WI38 (cell line): ENCODE results near the gene IGLL5.

Experiments
- H3K4me3 ChIP-seq: 2 replicates; pipeline ENCODE4 v1.5.1; 2011; ENCODE audit warnings: low read depth, mild to moderate bottlenecking, control low read depth, low read length
- TF ChIP-seq, protein P1 (sequence below): IDR thresholded peaks from 2 replicates; pipeline ENCODE4 v1.5.1; 2012; ENCODE audit warnings: low read depth, mild to moderate bottlenecking, control low read depth, low read length

The IGLL5 gene

GRCh38 chr22:22890085-22890484 lies 2.5 kb downstream of the IGLL5 start:
- no peak overlapping the region for H3K4me3 ChIP-seq
- TF ChIP-seq, protein P1, sequence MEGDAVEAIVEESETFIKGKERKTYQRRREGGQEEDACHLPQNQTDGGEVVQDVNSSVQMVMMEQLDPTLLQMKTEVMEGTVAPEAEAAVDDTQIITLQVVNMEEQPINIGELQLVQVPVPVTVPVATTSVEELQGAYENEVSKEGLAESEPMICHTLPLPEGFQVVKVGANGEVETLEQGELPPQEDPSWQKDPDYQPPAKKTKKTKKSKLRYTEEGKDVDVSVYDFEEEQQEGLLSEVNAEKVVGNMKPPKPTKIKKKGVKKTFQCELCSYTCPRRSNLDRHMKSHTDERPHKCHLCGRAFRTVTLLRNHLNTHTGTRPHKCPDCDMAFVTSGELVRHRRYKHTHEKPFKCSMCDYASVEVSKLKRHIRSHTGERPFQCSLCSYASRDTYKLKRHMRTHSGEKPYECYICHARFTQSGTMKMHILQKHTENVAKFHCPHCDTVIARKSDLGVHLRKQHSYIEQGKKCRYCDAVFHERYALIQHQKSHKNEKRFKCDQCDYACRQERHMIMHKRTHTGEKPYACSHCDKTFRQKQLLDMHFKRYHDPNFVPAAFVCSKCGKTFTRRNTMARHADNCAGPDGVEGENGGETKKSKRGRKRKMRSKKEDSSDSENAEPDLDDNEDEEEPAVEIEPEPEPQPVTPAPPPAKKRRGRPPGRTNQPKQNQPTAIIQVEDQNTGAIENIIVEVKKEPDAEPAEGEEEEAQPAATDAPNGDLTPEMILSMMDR, result no peak

DNA sequence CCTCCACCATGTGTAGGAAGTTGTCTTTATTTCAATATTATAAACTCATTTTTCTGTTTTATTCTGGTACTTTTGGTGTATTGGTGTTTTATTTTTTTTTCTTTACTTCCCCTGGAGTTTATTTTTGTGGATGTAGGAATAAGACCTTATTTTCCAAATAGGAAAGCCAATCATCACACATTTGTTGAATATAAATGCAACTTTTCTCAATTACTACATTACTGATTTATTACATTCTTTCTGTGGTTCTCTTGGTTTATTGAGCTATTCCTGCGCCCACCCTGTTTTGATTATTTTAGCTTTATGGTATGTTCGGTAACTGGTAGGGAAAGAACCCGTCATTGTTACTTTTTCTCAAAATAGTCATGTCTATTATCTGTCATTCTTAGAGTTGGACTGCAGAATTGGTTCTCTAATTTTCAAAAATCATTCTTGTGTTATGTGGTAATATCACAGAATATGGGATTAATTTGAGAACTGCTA lies 3.6 kb downstream of the IGLL5 start:
- no peak overlapping the region for H3K4me3 ChIP-seq
- TF ChIP-seq, protein P1, result no peak

- no peak overlapping the region for H3K4me3 ChIP-seq
- TF ChIP-seq, protein P1, result no peak
These were observed 4.8 kb downstream of the IGLL5 start for GRCh38 chr22:22892096-22893052.

DNA sequence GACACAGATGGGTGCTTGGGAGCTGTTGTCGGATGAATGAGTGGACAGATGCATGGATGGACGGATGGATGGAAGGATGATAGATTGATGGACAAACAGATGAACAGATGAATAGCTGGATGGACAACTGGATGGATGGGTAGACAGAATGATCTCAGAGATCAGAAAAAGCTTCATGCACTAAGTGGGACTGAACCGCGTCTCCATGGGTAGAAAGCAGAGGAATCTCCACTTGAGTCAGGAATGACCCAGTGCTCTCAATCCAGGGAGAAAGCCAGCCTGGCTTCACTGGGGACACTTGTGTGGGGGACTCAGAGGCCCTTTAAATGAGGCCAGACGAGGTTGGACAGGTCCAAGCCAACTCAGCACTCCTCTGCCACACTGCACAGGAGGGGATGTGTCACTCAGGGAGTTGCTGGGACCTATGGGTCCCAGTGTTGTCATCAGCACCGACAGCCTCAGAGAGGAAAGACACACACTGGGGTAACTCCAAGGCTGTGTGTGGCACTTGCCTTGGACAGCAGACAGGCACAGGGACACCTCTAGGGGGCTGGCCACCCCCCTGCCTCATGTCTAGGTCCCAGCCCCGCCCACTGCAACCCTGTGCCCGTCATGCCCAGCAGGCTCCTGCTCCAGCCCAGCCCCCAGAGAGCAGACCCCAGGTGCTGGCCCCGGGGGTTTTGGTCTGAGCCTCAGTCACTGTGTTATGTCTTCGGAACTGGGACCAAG lies 5.6 kb downstream of the IGLL5 start:
- TF ChIP-seq, protein P1, result no peak
- H3K4me3 ChIP-seq, result no peak overlapping the region

GRCh38 chr22:22893891-22894739 lies 6.5 kb downstream of the IGLL5 start:
- TF ChIP-seq, protein P1, result no peak
- no peak overlapping the region for H3K4me3 ChIP-seq

DNA sequence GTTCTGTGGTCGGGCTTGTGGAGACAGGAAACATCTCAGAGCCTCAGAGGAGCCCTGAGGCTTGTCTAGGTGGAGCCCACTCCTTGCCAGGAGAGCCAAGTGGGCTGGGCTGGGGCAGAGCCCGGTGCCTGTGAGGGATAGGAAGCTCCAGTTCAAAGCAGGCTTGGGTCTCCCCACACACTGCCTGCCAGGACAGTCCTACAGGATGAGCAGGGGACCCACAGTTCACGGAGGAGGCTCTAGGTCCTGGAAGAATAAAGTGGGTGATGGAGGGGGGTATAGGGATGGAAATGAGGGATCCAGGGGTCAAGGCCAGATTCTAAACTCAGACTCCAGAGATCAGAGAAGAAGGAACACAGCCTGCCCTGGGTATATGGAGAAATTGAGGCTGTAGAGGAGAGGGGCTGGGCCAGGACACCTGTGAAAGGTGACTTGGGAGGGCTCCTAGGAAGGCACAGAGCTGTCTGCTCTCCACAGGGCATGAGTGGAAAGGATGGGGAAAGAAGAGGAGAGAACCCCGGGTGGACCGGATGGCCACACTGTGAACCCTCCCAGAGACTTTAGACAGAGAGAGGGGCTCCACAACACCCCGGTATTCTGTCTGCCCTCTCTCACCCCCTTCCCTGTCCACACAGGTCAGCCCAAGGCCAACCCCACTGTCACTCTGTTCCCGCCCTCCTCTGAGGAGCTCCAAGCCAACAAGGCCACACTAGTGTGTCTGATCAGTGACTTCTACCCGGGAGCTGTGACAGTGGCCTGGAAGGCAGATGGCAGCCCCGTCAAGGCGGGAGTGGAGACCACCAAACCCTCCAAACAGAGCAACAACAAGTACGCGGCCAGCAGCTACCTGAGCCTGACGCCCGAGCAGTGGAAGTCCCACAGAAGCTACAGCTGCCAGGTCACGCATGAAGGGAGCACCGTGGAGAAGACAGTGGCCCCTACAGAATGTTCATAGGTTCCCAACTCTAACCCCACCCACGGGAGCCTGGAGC lies 7.4 kb downstream of the IGLL5 start:
- TF ChIP-seq, protein P1, result no peak
- H3K4me3 ChIP-seq, result no peak overlapping the region
